Stimulated activated CD8-positive, alpha-beta memory T cell treated with anti-CD3 and anti-CD28 coated beads, Interleukin-12 subunit alpha, Interleukin-12 subunit beta, amount 100 ng/mL, for 4 hours (primary cell): ENCODE results near the gene LY6G5B.

Experiments used
- DNase-seq: peaks from one replicate; pipeline ENCODE4 v3.0.0-alpha.2; 2020; ENCODE audit warnings: low read depth

The LY6G5B gene

GRCh38 chr6:31641370-31641769 is 28.4 kb upstream of the LY6G5B start:
- DNase-seq: no peak

GRCh38 chr6:31642798-31643570 is 26.8 kb upstream of the LY6G5B start:
- no peak for DNase-seq

GRCh38 chr6:31643818-31644454 is 25.8 kb upstream of the LY6G5B start:
- no peak for DNase-seq

GRCh38 chr6:31645325-31645724 is 24.5 kb upstream of the LY6G5B start:
- no peak for DNase-seq

- no peak for DNase-seq
Measured at GRCh38 chr6:31651602-31652191, 18.1 kb upstream of the LY6G5B start.

GRCh38 chr6:31652925-31653724 is 16.7 kb upstream of the LY6G5B start:
- peak; percentile 76 for DNase-seq

- DNase-seq: no peak
Measured at GRCh38 chr6:31654574-31655348, 15.0 kb upstream of the LY6G5B start.

- no peak for DNase-seq
Measured at GRCh38 chr6:31655349-31656237, 14.2 kb upstream of the LY6G5B start, which contains the start of gene APOM. APOM (plus strand) TSS chr6:31655894; CDS start chr6:31655967, 73 bp downstream.

- DNase-seq: no peak
Measured at GRCh38 chr6:31657406-31658157, 12.2 kb upstream of the LY6G5B start.

GRCh38 chr6:31658158-31658688 is 11.6 kb upstream of the LY6G5B start:
- no peak for DNase-seq

- no peak for DNase-seq
Measured at GRCh38 chr6:31658983-31659648, 10.7 kb upstream of the LY6G5B start.

- no peak for DNase-seq
Measured at GRCh38 chr6:31659649-31660380, 10.0 kb upstream of the LY6G5B start.

GRCh38 chr6:31660381-31661261 is 9.2 kb upstream of the LY6G5B start, which contains the start of gene C6orf47:
C6orf47 (minus strand) TSS chr6:31660778; CDS start chr6:31659947, 831 bp downstream.
- peak; percentile 71 for DNase-seq

GRCh38 chr6:31661262-31662123 is 8.3 kb upstream of the LY6G5B start:
- DNase-seq: no peak

GRCh38 chr6:31662124-31662723 is 7.6 kb upstream of the LY6G5B start:
- DNase-seq: no peak
